GM12878 (cell line): ENCODE measurements around the gene DELE1. TPM values are rescaled to one million over a fixed set of nuclear protein-coding genes. Genes with fewer than 3 reads are reported as not detected.

Experiments used
- ATAC-seq: fragments of 200-7000 bp; cut with Tn5 transposase; 3 replicates; pipeline ENCODE4 v1.9.1; 2020; ENCODE audit warnings: mild to moderate bottlenecking, moderate library complexity
- BruUV-seq: library from RNA; stranded (reverse); fragments of 400-500 nt; replicated peaks from 2 replicates; lab custom pipeline; 2021; lab: Mats Ljungman, UMichigan
- CTCF ChIA-PET: fragments of 300-600 bp; sonication (Branson Sonifier 250); formaldehyde crosslinking; extraction: SDS; loops from one replicate; lab custom pipeline; 2021; ENCODE audit warnings: inconsistent platforms; lab: Yijun Ruan, JAX
- POLR2A ChIA-PET: fragments of 350-600 bp; formaldehyde crosslinking; extraction: SDS; loops from one replicate; lab custom pipeline; 2021; ENCODE audit warnings: inconsistent platforms; lab: Charles Lee
- RAD21 ChIA-PET: fragments of 300-600 bp; sonication (Branson Sonifier 250); formaldehyde crosslinking; loops from one replicate; lab custom pipeline; 2023; ENCODE audit warnings: antibody characterized with exemption; ENCODE audit not compliant: unreplicated experiment; lab: Charles Lee
- SMC1A ChIA-PET: fragments of 300-600 bp; sonication (Branson Sonifier 250); formaldehyde crosslinking; loops from one replicate; lab custom pipeline; 2023; ENCODE audit not compliant: unreplicated experiment, uncharacterized antibody; lab: Charles Lee
- DNase-seq: peaks from one replicate; pipeline ENCODE4 v3.0.0-alpha.2; 2011; ENCODE audit warnings: low read depth, low spot score
- FAIRE-seq: peaks from 3 replicates; lab custom pipeline; 2011; peaks lifted over from hg19 to GRCh38; lab: Jason Lieb, UNC
- H2AFZ ChIP-seq: 2 replicates; pipeline ENCODE4 v1.6.0; 2011; ENCODE audit warnings: low read depth, low read length, control low read depth; ENCODE audit not compliant: control insufficient read depth
- H3K27ac ChIP-seq: 2 replicates; pipeline ENCODE4 v1.5.1; 2011; ENCODE audit warnings: control low read depth; ENCODE audit not compliant: control insufficient read depth, insufficient read depth
- H3K27me3 ChIP-seq, 2 experiments: replicated peaks in 1 of 2; 2 replicates each; pipeline versions ENCODE4 v1.6.0 to v1.6.1; 2011; ENCODE audit warnings: low read length in 1 of 2; ENCODE audit not compliant: control insufficient read depth in 2 of 2, insufficient read depth in 2 of 2
- H3K36me3 ChIP-seq, 2 experiments: 2 replicates each; pipeline ENCODE4 v1.5.1; 2011; ENCODE audit warnings: low read length in 1 of 2; ENCODE audit not compliant: control insufficient read depth in 2 of 2, insufficient read depth in 2 of 2
- H3K4me1 ChIP-seq: 2 replicates; pipeline ENCODE4 v1.6.1; 2011; ENCODE audit warnings: mild to moderate bottlenecking, low read length, moderate library complexity, mixed read lengths; ENCODE audit not compliant: control insufficient read depth, insufficient read depth
- H3K4me2 ChIP-seq: 2 replicates; pipeline ENCODE4 v1.6.0; 2011; ENCODE audit warnings: control low read depth; ENCODE audit not compliant: control insufficient read depth, insufficient read depth
- H3K4me3 ChIP-seq: fragments of 200-600 bp; sonication (generic); 2 replicates; pipeline ENCODE4 v1.5.1; 2016
- H3K79me2 ChIP-seq: 2 replicates; pipeline ENCODE4 v1.6.0; 2011; ENCODE audit warnings: low read length; ENCODE audit not compliant: control insufficient read depth, insufficient read depth
- H3K9ac ChIP-seq: 2 replicates; pipeline ENCODE4 v1.8.0; 2011; ENCODE audit warnings: low read length, control low read depth, mixed read lengths; ENCODE audit not compliant: control insufficient read depth, insufficient read depth
- H3K9me3 ChIP-seq: replicated peaks from 3 replicates; pipeline ENCODE4 v1.5.1; 2011; ENCODE audit warnings: mild to moderate bottlenecking, low read length; ENCODE audit not compliant: control insufficient read depth, insufficient read depth
- H4K20me1 ChIP-seq: 2 replicates; pipeline ENCODE4 v1.6.0; 2011; ENCODE audit not compliant: control insufficient read depth, insufficient read depth
- BMI1 ChIP-seq: fragments of 450-650 bp; IDR thresholded peaks from 2 replicates; pipeline ENCODE4 v1.6.1; 2016; ENCODE audit warnings: mild to moderate bottlenecking, moderate library complexity, borderline replicate concordance
- RBBP5 ChIP-seq: fragments of 200-600 bp; sonication (generic); conservative IDR thresholded peaks from 2 replicates; pipeline ENCODE4 v1.6.1; 2016
- ZNF687 ChIP-seq: fragments of 450-650 bp; IDR thresholded peaks from 2 replicates; pipeline ENCODE4 v1.6.1; 2017; ENCODE audit warnings: mild to moderate bottlenecking, moderate library complexity
- WGBS: methylation state at CpG from one replicate; pipeline ENCODE4 v1.1.6; 2016; ENCODE audit warnings: low lambda C conversion rate; ENCODE audit not compliant: insufficient replicate concordance, insufficient coverage; ENCODE audit errors: missing lambda C conversion rate; 5-methylcytosine and 5-hydroxymethylcytosine counted together
- in situ Hi-C: fragments of 300-500 bp; cut with MboI; formaldehyde crosslinking; loops from 9 replicates; pipeline ENCODE4 v1.14.3; 2018; ENCODE audit warnings: mixed read lengths
- intact Hi-C: fragments of 100-400 bp; cut with micrococcal nuclease; formaldehyde crosslinking; loops from one replicate; pipeline ENCODE4 v1.14.2; 2022; ENCODE audit not compliant: unreplicated experiment
- polyA plus RNA-seq, 11 experiments: library from polyadenylated mRNA; depleted of rRNA in 4 of 11; unstranded in 6 of 11; stranded (reverse) in 5 of 11; fragments of >200 nt; fragmentation: Nextera tagmentation in 4 of 11; fragmentation: Illumina TruSeq in 1 of 11; extraction: Ambion mirVana in 4 of 11; extraction: Trizol in 1 of 11; gene quantifications; 1 replicate in 1 of 11; 2 replicates in 10 of 11; pipeline versions ENCODE4 v1.2.1 to v1.2.3, GENCODE V29; 2011 to 2016; ENCODE audit warnings: inconsistent platforms in 2 of 11, missing spikeins in 2 of 11, low read depth in 1 of 11
- total RNA-seq, 4 experiments: library from RNA; depleted of rRNA in 3 of 4; stranded (reverse); fragments of >200 nt in 3 of 4; fragmentation: Illumina TruSeq in 1 of 4; extraction: Trizol in 1 of 4; gene quantifications; 2 replicates each; pipeline versions ENCODE4 v1.2.1 to v1.2.3, GENCODE V29; 2013 to 2021

Gene DELE1
- total and polyA plus RNA-seq, 10 of the 15 experiments (the other 5 are each of a cell fraction or from before 2014, with no cell fraction given): 18.9 to 71.4 (median 47.6) TPM

GRCh38 chr5:141929398-141930058, 5.9 kb downstream of the DELE1 start (continued):
- TF ChIP-seq ZNF687 (no peak), BMI1 (no peak)

GRCh38 chr5:141931694-141932093, 8.0 kb downstream of the DELE1 start:
- no peaks in the 10 kb centered on the region for H3K27me3 ChIP-seq
- no peak overlapping the region for H3K4me2 ChIP-seq
- DNase-seq: no peak
- intact Hi-C loops (no loop called here), in situ Hi-C loops (no loop called here)
- no peak for FAIRE-seq
- H3K27ac ChIP-seq: no peak overlapping the region
- SMC1A ChIA-PET: no interaction called here
- no peaks in the 10 kb centered on the region for H3K79me2 ChIP-seq
- CTCF ChIA-PET: interaction anchor here (1.0 kb wide), 1 partner anchor 29 kb away, joined by 3 read pairs; no protein-coding TSS in a partner anchor
- 90% methylated on average over 5 of the region's 5 CpGs for WGBS
- no peak overlapping the region for H3K4me3 ChIP-seq
- H3K4me1 ChIP-seq: no peaks in the 10 kb centered on the region
- TF ChIP-seq RBBP5: no peak
- H3K36me3 ChIP-seq: peaks cover 15 to 28% of the 10 kb centered on the region in 2 experiments
- no peak overlapping the region for H3K9ac ChIP-seq
- RAD21 ChIA-PET: no interaction called here
- BruUV-seq: no TSS peak
- H3K9me3 ChIP-seq: no peaks in the 10 kb centered on the region
- no peak overlapping the region for H2AFZ ChIP-seq
- H4K20me1 ChIP-seq: no peaks in the 10 kb centered on the region
- POLR2A ChIA-PET: no interaction called here
- no peak for ATAC-seq
